Kasumi-1 (cell line): Measurements from ENCODE around the gene GCA.

Experiments used
- DNase-seq, 2 experiments: peaks; one replicate each; lab custom pipeline; 2025; lab: John Stamatoyannopoulos, UW

The GCA gene

DNA sequence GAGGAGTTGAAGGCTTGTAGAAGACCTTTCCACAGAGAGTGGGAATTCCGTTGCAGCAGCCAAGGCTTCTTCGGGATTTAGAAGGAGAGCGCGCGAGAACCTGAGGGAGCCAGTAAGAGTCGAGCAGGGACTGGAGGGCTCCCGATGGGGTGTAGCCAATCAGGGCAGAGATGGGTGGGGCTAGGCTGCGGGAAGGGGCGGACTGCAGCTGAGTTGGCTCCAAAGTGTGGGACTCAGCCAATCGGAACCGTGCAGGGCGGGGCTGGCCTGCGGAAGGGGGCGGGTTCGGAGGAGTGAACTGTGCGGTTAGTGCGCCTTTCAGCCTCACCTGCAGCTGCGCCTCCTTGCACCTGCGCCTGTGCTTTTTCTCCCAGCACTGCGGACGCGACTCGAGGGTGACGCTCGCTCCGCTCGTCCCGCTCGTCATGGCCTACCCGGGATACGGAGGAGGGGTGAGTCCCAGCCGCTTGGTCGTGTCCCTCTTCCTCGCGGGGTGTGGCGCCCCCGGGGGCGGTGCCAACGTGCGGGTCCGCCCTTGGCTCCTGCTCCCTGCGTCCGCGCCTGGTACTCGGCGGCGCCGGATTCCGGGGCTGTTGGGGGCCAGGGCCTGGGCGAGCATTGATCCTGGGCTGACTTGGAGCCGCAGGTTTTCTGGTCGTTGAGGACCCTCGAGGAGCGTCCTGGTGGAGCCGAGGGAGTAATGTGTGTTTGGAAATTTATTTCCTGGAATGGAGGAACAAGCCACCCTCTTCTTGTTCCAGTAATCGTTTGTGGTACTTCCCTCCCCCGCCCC lies at the start of gene GCA:
Gene GCA (plus strand): TSS at position 309 of the 793 bp plus-strand sequence. CDS start 117 bp downstream, at position 426.
- DNase-seq: peak; percentile 99

GRCh38 chr2:162295009-162295408 lies 48.9 kb upstream of the GCA start:
- DNase-seq: no peak

GRCh38 chr2:162297925-162298552 lies 45.9 kb upstream of the GCA start:
- DNase-seq: peak; percentile 88 to 93

DNA sequence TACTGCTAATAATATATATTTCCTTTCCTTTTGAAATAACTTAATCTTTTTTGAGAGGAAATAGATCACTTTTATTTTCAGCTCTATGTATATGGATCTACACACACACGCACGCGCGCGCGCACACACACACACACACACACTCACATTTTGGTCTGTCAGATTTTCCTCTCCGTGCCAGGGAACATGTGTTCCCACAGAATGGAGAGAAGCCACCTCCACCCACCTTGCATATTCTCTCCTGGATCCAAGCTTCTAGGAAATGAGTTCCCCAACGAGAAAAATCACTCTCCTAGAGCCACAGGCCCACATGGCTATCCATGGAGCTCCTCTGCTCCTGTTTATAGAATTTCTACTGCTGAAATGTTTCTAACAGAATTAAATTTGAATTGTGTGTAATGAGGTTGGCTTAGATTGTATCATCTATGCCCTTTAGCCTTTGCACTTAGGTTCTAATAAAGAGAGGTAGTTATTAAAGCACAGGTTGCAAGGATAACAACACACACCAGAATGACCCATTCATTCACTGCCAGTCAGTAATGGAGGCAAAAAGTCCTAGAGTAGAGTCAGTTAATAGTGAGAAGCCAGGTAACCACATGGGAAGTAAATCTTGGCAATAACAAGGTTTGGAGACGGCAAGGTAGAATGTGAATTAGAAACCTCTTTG lies 45.1 kb upstream of the GCA start:
- no peak for DNase-seq

DNA sequence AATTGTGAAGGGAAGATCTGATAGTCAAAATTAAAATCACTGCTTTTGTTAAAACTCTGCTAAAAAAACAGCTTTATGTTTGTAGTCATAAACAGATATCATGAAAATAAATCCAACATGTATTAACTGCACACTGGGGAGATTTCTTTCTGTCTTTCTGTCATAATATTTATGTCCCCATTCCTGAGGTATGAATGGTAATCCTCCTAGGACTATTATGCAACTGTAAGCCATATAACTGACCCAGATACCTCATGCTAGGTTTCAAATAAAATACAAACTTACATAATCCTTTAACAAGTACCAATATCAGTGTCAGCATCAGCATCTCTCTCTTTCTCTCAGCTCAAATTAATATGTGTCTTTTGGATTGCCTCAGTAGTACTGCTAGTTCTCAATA lies 43.7 kb upstream of the GCA start:
- DNase-seq: no peak

- DNase-seq: peak; percentile 90 to 94
These were observed 42.7 kb upstream of the GCA start for GRCh38 chr2:162301151-162301804.

GRCh38 chr2:162301877-162302276 lies 42.1 kb upstream of the GCA start:
- no peak for DNase-seq

GRCh38 chr2:162305901-162306300 lies 38.0 kb upstream of the GCA start:
- no peak for DNase-seq

DNA sequence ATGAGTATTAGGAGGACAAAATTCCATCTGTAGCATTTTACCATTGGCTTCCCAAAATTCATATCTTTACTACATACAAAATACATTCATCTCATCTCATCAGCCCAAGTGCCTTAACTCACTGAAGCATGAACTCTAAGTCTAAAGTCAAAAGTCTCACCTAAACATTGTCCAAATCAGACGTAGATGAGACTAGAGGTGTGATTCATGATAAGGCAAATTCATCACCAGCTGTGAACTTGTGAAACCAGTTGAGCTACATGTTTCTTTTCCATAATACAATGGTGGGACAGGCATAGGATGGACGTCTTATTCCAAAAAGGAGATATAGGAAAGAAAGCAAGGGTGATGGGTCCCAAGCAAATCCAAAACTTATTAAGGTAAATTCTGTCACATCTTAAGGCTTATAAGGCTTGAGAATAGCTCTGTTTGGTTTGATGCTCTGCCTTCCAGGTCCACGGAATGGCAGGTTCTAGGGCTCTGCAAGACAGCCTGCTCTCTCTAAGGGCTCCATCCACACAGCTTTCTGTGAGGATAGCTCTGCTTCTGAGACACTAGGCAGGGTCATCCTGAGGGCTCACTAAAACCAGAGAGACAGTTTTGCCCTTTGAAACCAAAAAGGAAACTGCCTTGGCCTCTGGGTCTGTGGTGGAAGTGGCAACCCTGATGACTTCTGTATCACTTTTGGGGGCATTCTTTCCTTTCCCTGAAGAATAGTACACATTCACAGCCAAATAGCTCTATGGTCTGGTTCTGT lies 35.0 kb upstream of the GCA start:
- DNase-seq: no peak

DNA sequence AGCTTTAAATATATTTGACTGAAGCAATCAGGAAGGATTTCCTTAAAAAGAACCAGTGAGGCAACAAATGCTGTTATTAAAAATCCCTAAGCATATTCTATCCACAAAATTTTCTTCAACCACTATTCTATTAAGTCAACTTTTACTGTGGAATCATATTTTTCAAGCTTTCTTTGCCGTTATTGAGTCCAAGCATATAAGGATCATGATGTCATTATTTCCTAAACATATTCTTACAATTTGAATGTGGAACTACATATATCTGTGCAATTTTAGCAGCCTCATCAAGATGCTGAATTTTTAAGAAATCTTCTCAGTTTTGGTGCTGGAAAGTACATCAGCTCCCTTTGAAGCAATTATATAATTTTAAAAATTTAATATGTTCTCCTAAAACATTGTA lies 31.1 kb upstream of the GCA start:
- no peak for DNase-seq

GRCh38 chr2:162315938-162316337 lies 28.0 kb upstream of the GCA start:
- no peak for DNase-seq

DNA sequence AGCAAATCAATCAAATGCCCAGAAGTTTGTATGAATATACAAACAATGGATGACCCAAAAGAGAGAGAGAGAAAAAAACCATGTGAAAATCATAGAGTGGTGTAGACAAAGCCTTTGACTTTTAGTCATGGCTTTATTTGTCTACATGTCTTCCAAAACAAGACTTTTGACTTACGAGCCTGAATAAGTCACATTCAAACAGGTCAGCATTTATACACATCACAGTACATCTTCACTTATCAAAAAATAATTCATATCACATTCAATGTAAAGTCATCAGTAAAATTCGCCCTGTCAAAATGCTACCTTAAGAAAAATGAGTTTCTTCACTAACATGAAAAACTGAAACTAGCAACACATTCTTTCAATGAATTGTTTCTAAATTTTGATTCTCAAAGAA lies 27.3 kb upstream of the GCA start:
- DNase-seq: no peak

DNA sequence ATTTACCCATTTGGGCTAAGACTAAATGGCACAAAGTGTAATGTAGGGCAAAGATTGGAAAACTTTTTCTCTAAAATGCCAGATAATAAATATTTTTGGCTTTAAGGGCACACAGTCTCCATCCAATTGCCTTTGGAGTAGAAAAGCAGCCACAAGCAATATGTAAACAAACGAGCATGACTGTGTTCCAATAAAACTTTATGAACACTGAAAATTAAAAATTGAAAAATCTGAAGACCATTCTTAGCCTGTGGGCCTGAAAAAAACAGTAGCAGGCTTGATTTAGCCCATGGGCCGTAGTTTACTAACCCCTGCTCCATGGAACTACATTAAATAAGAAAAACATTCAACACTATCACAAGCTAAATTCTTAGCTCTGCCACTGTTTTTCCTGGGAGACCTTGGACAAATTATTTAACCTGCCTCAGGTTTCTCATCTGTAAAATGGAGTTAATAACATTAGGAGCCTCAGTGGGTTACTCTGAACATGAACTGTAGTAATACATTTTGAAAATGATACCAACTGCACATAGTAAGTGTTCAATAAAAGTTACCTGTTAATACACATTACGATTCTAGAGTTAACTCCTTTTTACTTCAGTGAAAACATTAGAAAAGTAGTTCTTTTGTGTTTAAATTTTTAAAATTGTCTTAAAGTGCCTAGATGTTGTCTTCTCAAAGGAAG lies 26.7 kb upstream of the GCA start:
- no peak for DNase-seq

GRCh38 chr2:162317861-162318327 lies 26.0 kb upstream of the GCA start:
- DNase-seq: peak; percentile 65 to 83

DNA sequence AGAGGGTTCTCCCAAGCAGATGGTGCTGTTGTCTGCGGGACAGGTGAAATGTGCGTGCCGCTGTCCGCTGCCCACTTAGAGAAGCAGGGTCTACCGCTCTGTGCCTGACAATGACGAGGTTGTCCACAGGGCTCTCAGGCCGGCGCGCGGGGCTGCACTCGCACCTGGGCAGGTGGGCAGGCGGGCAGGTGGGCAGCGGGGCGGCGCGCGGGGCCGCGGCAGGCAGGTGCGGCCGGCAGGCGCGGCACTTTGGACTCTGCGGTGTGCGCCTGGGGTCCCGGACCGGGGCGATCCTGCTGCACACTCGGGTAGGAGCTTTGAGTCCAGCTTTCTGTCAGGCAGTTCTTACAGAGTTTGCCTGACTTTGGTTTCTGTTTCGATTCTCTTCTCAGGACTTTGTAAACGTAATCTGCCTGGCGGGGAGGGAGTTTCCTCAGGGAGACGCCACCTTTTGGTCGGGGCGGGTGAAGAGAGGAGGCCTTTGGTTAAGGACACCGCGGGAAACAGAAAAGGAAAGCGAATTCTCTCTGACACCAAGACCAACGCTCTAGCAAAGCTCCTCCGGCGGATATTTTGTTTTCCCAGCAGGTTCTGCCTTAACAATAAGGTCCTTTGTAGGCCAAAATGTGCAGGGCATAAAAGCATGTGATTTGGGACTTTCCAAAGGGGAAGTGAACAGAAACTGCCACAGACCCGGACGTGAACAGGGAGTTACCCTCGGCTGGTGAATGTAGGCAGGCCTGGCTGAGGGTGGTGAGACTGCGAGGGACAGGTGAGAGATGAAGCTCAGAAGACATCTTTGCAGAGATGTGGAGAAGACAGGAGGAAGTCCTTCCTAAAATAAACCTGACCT lies 25.4 kb upstream of the GCA start, which contains the start of gene IFIH1:
Gene IFIH1 (minus strand): TSS at position 357 of the 853 bp plus-strand sequence. CDS start 377 bp downstream, outside the sequence.
- DNase-seq: peak; percentile 96 to 98

DNA sequence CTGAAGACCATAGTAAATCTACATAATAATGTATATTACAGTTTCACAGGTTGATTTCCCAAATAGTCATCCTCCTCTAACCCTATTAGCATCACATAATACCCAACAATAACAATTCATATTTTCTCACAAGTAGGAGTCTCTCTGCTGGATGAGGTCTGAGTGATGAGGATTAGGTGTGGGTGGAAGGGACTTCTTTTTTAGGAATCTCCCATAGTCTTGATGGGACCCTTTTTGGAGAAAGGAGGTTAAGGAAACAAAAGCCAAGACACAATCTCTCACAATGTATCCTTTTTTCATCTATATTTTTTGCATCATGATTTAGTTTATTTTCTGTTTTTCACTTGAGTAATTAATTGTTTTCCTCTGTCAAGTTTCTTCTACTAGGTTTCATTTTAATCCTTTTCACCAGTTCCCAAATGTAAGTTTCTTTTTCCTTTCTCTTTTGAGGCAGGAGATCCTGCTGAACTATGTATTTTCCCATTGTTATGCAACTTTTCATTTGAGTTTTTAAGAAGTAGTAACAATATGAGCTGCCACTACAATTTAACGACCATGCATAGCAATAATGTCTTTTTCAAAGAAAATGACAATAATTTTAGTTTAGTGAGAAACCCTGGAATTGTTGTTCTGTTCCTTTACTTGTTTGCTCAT lies 22.9 kb upstream of the GCA start:
- no peak for DNase-seq

GRCh38 chr2:162324953-162325352 lies 19.0 kb upstream of the GCA start:
- no peak for DNase-seq

- peak; percentile 45 to 50 for DNase-seq
These were observed 16.7 kb upstream of the GCA start for GRCh38 chr2:162327134-162327769.

DNA sequence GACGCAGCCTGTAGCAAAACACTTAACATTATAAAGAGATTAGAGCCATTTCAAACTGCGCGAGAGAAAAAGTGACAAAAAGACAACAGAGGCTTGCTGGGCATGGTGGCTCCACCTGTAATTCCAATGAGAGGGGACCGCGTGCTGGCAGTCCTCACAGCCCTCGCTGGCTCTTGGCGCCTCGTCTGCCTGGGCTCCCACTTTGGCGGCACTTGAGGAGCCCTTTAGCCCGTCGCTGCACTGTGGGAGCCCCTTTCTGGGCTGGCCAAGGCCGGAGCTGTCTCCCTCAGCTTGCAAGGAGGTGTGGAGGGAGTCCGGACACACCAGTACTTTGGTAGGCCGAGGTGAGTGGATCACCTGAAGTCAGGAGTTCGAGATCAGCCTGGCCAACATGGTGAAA lies 16.1 kb upstream of the GCA start:
- no peak for DNase-seq
